Measurements from ENCODE around the gene EIPR1. TPM values are rescaled to one million over a fixed set of nuclear protein-coding genes. Genes with fewer than 3 reads are reported as not detected.

EIPR1 gene
- total RNA-seq, 4 donors from 2014 or later = 24.9 to 46.2 (median 36.3) TPM

GRCh38 chr2:3208179-3208578 lies 169.4 kb downstream of the EIPR1 start:
- Histone ChIP-seq H3K27me3 (no peaks in the 10 kb centered on the region), H3K36me3 (peaks cover 0 to 69% (median 0%) of the 10 kb centered on the region in 3 donors), H3K4me1 (no peaks in the 10 kb centered on the region), H3K27ac (no peak overlapping the region), H3K4me3 (no peak overlapping the region), H3K9me3 (peaks cover 0 to 4% (median 0%) of the 10 kb centered on the region in 4 donors)
- 91 to 94% methylated on average over 5 of the region's 5 CpGs for WGBS, 2 donors
- DNase-seq (ENCODE audit: low spot score in 2 of 2) = no peak
- TF ChIP-seq POLR2A (IDR thresholded peaks at IDR 0.05) = no peak
- no peak for TF ChIP-seq CTCF (IDR thresholded peaks at IDR 0.05)
- no peak for TF ChIP-seq EP300 (IDR thresholded peaks at IDR 0.05)

- no peak for DNase-seq (ENCODE audit: low spot score in 2 of 2)
- TF ChIP-seq EP300 (IDR thresholded peaks at IDR 0.05) = no peak
- no peak for TF ChIP-seq POLR2A (IDR thresholded peaks at IDR 0.05)
- no peak for TF ChIP-seq CTCF (IDR thresholded peaks at IDR 0.05)
- WGBS, 2 donors = 89 to 93% methylated on average over 10 of the region's 10 CpGs
- no peaks in the 10 kb centered on the region for H3K4me1 ChIP-seq
- H3K9me3 ChIP-seq = peaks cover 0 to 4% (median 0%) of the 10 kb centered on the region in 4 donors
- no peak overlapping the region for H3K4me3 ChIP-seq
- H3K27me3 ChIP-seq = no peaks in the 10 kb centered on the region
- H3K36me3 ChIP-seq = peaks cover 0 to 64% (median 0%) of the 10 kb centered on the region in 3 donors
- H3K27ac ChIP-seq = no peak overlapping the region
These were observed 170.5 kb downstream of the EIPR1 start for GRCh38 chr2:3207091-3207491.

GRCh38 chr2:3205845-3206244 lies 171.8 kb downstream of the EIPR1 start:
- Histone ChIP-seq H3K9me3 (peaks cover 0 to 4% (median 0%) of the 10 kb centered on the region in 4 donors), H3K36me3 (peaks cover 0 to 53% (median 0%) of the 10 kb centered on the region in 3 donors), H3K4me1 (no peaks in the 10 kb centered on the region), H3K27ac (no peak overlapping the region), H3K4me3 (no peak overlapping the region), H3K27me3 (no peaks in the 10 kb centered on the region)
- TF ChIP-seq CTCF (IDR thresholded peaks at IDR 0.05) (no peak), POLR2A (IDR thresholded peaks at IDR 0.05) (no peak), EP300 (IDR thresholded peaks at IDR 0.05) (no peak)
- no peak for DNase-seq (ENCODE audit: low spot score in 2 of 2)
- 98 to 99% methylated on average over 4 of the region's 4 CpGs for WGBS, 2 donors

- H3K36me3 ChIP-seq = peaks cover 0 to 43% (median 0%) of the 10 kb centered on the region in 3 donors
- 85% methylated on average over 11 of the region's 11 CpGs for WGBS, 2 donors
- TF ChIP-seq CTCF (IDR thresholded peaks at IDR 0.05) (no peak), EP300 (IDR thresholded peaks at IDR 0.05) (no peak), POLR2A (IDR thresholded peaks at IDR 0.05) (no peak)
- no peak overlapping the region for H3K4me3 ChIP-seq
- H3K9me3 ChIP-seq = peaks cover 0 to 4% (median 0%) of the 10 kb centered on the region in 4 donors
- no peak overlapping the region for H3K27ac ChIP-seq
- no peak for DNase-seq (ENCODE audit: low spot score in 2 of 2)
- H3K4me1 ChIP-seq = no peaks in the 10 kb centered on the region
- no peaks in the 10 kb centered on the region for H3K27me3 ChIP-seq
These were observed 173.4 kb downstream of the EIPR1 start for GRCh38 chr2:3204031-3204821.

GRCh38 chr2:3203497-3204019 lies 174.1 kb downstream of the EIPR1 start:
- no peak for TF ChIP-seq CTCF (IDR thresholded peaks at IDR 0.05)
- TF ChIP-seq EP300 (IDR thresholded peaks at IDR 0.05) = no peak
- H3K4me1 ChIP-seq = no peaks in the 10 kb centered on the region
- WGBS, 2 donors = 89 to 95% methylated on average over 16 of the region's 16 CpGs
- H3K36me3 ChIP-seq = peaks cover 0 to 36% (median 0%) of the 10 kb centered on the region in 3 donors
- no peak for DNase-seq (ENCODE audit: low spot score in 2 of 2)
- peaks cover 0 to 4% (median 0%) of the 10 kb centered on the region in 4 donors for H3K9me3 ChIP-seq
- H3K4me3 ChIP-seq = no peak overlapping the region
- no peak overlapping the region for H3K27ac ChIP-seq
- H3K27me3 ChIP-seq = no peaks in the 10 kb centered on the region
